Hepatocyte (in vitro differentiated cells): ENCODE data around the gene ZBED4.

Experiments
- CTCF ChIP-seq: fragments of 200-600 bp; sonication (generic); IDR thresholded peaks from 2 replicates; pipeline ENCODE4 v1.5.1; 2016; ENCODE audit warnings: antibody characterized with exemption, mild to moderate bottlenecking; ENCODE audit not compliant: poor library complexity
- EZH2 ChIP-seq: fragments of 200-600 bp; sonication (generic); IDR thresholded peaks from 2 replicates; pipeline ENCODE4 v1.6.1; 2016; ENCODE audit warnings: antibody characterized with exemption, mild to moderate bottlenecking, borderline replicate concordance

DNA sequence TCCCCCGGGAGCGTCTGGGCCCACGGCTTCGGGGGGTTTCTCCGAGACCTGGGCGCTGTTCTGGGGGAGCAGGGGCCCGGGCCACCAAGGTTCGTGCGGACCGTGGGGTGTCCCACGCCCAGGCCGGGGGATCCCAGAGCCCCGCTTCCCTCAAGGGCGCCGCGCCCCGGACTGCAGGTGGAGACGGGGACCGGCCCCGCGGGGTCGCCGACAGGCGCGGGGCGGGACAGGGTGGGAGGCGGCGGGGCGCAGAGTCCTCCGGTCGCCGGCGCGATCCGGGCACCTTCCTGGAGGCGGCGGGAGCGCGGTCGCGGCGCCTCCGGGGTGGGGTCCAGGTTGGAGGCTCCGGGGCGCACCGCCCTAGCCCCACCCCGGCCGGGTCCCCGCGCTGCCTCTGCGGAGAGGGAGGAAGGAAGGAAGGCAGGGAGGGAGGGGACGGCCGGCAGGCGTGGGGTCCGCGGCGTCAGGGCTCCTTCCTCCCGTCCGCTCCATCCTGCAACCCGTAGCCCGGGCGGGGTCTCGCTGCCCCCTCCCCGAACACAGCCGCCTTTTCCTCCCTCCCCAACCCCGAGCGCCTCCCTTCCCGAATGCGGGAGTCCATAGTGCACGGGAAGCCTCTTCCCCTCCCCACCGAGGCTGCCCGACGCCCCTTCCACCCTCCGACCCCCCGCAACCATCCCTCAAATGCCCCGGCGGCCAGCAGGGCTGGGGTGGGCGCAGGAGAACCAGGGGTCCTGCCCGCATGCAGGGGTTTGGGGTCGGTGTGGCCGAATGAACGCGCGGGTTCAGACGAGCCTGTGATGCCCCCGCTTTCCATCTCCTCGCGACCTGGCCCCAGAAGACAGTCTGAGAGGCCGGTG, 4.3 kb upstream of the ZBED4 start:
- TF ChIP-seq CTCF (no peak), EZH2 (peak; percentile 82)
